Measurements from ENCODE around the gene ISCA1. TPM values are rescaled to one million over a fixed set of nuclear protein-coding genes. Genes with fewer than 3 reads are reported as not detected.
"Not testable (repeated sequence)": the region's sequence is repeated elsewhere in the genome, so short reads cannot be mapped to it uniquely, and the experiment has no call there.

The ISCA1 gene
- total RNA-seq, 1 donor from 2014 or later = 26.4 TPM

- DNase-seq (ENCODE audit: low read depth) = no peak
- H3K27me3 ChIP-seq (ENCODE audit: control insufficient read depth, insufficient read depth, low read length) = no peaks in the 10 kb centered on the region
- peaks cover 3% of the 10 kb centered on the region for H3K36me3 ChIP-seq (ENCODE audit: control insufficient read depth, insufficient read depth, low read length)
- no peak overlapping the region for H3K4me3 ChIP-seq (ENCODE audit: low read depth, low read length)
- no peak for TF ChIP-seq CTCF (IDR thresholded peaks at IDR 0.05; ENCODE audit: insufficient read depth, low read length, poor library complexity, severe bottlenecking)
Observed at GRCh38 chr9:86324901-86325300, 42.6 kb upstream of the ISCA1 start.

- TF ChIP-seq CTCF (IDR thresholded peaks at IDR 0.05; ENCODE audit: insufficient read depth, low read length, poor library complexity, severe bottlenecking) = no peak
- no peaks in the 10 kb centered on the region for H3K27me3 ChIP-seq (ENCODE audit: control insufficient read depth, insufficient read depth, low read length)
- DNase-seq (ENCODE audit: low read depth) = no peak
- H3K4me3 ChIP-seq (ENCODE audit: low read depth, low read length) = no peak overlapping the region
- peaks cover 3% of the 10 kb centered on the region for H3K36me3 ChIP-seq (ENCODE audit: control insufficient read depth, insufficient read depth, low read length)
Observed at GRCh38 chr9:86324308-86324707, 42.0 kb upstream of the ISCA1 start.

GRCh38 chr9:86322973-86323644, 40.8 kb upstream of the ISCA1 start:
- peaks cover 4% of the 10 kb centered on the region for H3K36me3 ChIP-seq (ENCODE audit: control insufficient read depth, insufficient read depth, low read length)
- no peaks in the 10 kb centered on the region for H3K27me3 ChIP-seq (ENCODE audit: control insufficient read depth, insufficient read depth, low read length)
- no peak for TF ChIP-seq CTCF (IDR thresholded peaks at IDR 0.05; ENCODE audit: insufficient read depth, low read length, poor library complexity, severe bottlenecking)
- no peak overlapping the region for H3K4me3 ChIP-seq (ENCODE audit: low read depth, low read length)
- DNase-seq (ENCODE audit: low read depth) = no peak

- Histone ChIP-seq H3K27me3 (ENCODE audit: control insufficient read depth, insufficient read depth, low read length) (no peaks in the 10 kb centered on the region), H3K4me3 (ENCODE audit: low read depth, low read length) (no peak overlapping the region), H3K36me3 (ENCODE audit: control insufficient read depth, insufficient read depth, low read length) (peaks cover 4% of the 10 kb centered on the region)
- no peak for TF ChIP-seq CTCF (IDR thresholded peaks at IDR 0.05; ENCODE audit: insufficient read depth, low read length, poor library complexity, severe bottlenecking)
- no peak for DNase-seq (ENCODE audit: low read depth)
Observed at GRCh38 chr9:86321373-86321772, 39.0 kb upstream of the ISCA1 start.

- peaks cover 5% of the 10 kb centered on the region for H3K36me3 ChIP-seq (ENCODE audit: control insufficient read depth, insufficient read depth, low read length)
- no peak for TF ChIP-seq CTCF (IDR thresholded peaks at IDR 0.05; ENCODE audit: insufficient read depth, low read length, poor library complexity, severe bottlenecking)
- no peak overlapping the region for H3K4me3 ChIP-seq (ENCODE audit: low read depth, low read length)
- no peak for DNase-seq (ENCODE audit: low read depth)
- H3K27me3 ChIP-seq (ENCODE audit: control insufficient read depth, insufficient read depth, low read length) = no peaks in the 10 kb centered on the region
Observed at GRCh38 chr9:86318187-86318586, 35.8 kb upstream of the ISCA1 start.

GRCh38 chr9:86315078-86315477, 32.7 kb upstream of the ISCA1 start:
- H3K36me3 ChIP-seq (ENCODE audit: control insufficient read depth, insufficient read depth, low read length) = peaks cover 4% of the 10 kb centered on the region

GRCh38 chr9:86312959-86313358, 30.6 kb upstream of the ISCA1 start:
- not testable (repeated sequence) for H3K36me3 ChIP-seq (ENCODE audit: control insufficient read depth, insufficient read depth, low read length); H3K4me3 ChIP-seq (ENCODE audit: low read depth, low read length); H3K27me3 ChIP-seq (ENCODE audit: control insufficient read depth, insufficient read depth, low read length); DNase-seq (ENCODE audit: low read depth)

More at GRCh38 chr9:86315078-86315477, 32.7 kb upstream of the ISCA1 start:
- no peak for TF ChIP-seq CTCF (IDR thresholded peaks at IDR 0.05; ENCODE audit: insufficient read depth, low read length, poor library complexity, severe bottlenecking)
- Histone ChIP-seq H3K4me3 (ENCODE audit: low read depth, low read length) (no peak overlapping the region), H3K27me3 (ENCODE audit: control insufficient read depth, insufficient read depth, low read length) (no peaks in the 10 kb centered on the region)
- DNase-seq (ENCODE audit: low read depth) = no peak
